KOPT-K1 (cell line): ENCODE data around the gene MAGEA11.
"Not testable (repeated sequence)": the region's sequence is repeated elsewhere in the genome, so short reads cannot be mapped to it uniquely, and the experiment has no call there.

Source experiments
- H3K27ac ChIP-seq: fragments of 200-600 bp; sonication (generic); 2 replicates; pipeline ENCODE4 v1.5.1; 2016; ENCODE audit warnings: antibody characterized with exemption, mild to moderate bottlenecking, low read depth, low read length; ENCODE audit not compliant: poor library complexity, severe bottlenecking
- H3K36me3 ChIP-seq: fragments of 200-600 bp; sonication (generic); 2 replicates; pipeline ENCODE4 v1.5.1; 2017; ENCODE audit warnings: antibody characterized with exemption, mild to moderate bottlenecking, low read length, moderate library complexity; ENCODE audit not compliant: insufficient read depth
- H3K9me3 ChIP-seq: fragments of 200-600 bp; sonication (generic); 2 replicates; pipeline ENCODE4 v1.5.1; 2017; ENCODE audit warnings: antibody characterized with exemption, low read length, mild to moderate bottlenecking; ENCODE audit not compliant: insufficient read depth, poor library complexity, severe bottlenecking

MAGEA11 gene

DNA sequence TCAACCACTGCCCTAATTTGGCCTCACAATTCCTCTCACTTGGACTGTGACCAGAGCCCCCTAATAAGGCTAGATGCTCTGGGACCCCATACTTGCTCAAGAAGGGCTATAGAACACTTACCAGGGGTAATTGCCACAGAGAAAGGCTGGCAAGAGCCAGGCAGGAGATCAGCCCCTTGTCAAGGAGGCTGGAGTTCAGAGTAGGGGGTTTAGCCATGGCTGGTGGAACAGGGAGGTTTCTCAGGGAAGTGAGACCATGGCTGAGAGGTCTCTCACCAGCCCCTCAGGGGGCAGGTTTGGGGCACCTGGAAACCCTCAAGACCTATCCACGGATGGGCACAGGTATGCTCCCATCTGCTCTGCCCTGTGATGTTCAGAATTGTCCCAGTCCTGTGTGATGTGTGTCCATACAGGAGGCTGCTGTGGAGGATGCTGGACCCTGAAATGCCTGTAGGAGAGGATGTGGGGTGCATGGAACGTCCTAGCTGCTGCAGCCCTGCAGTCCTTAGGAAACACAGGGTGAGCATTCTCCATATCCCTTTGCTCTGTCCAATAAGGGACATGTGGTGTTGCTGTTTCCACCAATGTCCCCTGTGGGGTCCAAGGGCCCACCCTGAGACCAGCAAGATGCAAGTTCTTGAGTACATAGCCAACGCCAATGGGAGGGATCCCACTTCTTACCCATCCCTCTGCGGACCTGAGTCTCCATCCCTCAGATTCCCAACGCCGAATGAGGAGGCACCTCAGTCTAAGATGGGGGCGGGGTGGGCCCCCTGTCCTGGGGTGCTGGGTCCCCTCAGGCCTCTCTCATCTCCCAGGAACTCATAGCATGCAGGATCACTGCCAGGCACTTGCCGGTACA lies 45.6 kb downstream of the MAGEA11 start:
- Histone ChIP-seq H3K36me3 (no peaks in the 10 kb centered on the region), H3K9me3 (no peaks in the 10 kb centered on the region), H3K27ac (no peak overlapping the region)

DNA sequence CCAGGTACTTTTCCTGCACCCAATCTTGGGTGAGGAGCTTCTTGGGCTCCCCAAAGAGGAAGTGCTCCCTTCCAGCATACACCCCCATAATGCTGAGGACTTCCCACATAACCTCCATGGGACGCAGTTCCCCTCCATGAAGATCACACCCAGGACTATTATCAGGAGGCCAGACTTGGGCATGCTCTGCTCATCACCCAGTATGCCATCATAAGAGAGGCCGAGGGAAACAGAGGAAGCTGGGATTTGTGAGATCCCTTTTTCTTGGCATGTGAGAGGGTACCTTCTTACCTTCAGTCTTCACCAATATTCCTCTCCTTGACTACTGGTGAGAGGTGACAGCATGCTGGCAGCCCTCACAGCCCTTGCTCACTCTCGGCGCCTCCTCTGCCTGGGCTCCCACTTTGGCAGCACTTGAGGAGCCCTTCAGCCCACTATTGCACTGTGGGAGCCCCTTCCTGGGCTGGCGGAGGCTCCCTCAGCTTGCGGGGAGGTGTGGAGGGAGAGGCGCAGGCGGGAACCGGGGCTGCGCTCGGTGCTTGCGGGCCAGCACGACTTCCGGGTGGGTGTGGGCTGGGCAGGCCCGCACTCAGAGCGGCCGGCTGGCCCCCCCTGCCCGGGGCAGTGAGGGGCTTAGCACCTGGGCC lies 46.3 kb downstream of the MAGEA11 start:
- Histone ChIP-seq H3K36me3 (no peaks in the 10 kb centered on the region), H3K9me3 (no peaks in the 10 kb centered on the region), H3K27ac (no peak overlapping the region)

- H3K27ac ChIP-seq, H3K36me3 ChIP-seq, H3K9me3 ChIP-seq: not testable (repeated sequence)
Observed at GRCh38 chrX:149758715-149759078, 46.8 kb downstream of the MAGEA11 start.

DNA sequence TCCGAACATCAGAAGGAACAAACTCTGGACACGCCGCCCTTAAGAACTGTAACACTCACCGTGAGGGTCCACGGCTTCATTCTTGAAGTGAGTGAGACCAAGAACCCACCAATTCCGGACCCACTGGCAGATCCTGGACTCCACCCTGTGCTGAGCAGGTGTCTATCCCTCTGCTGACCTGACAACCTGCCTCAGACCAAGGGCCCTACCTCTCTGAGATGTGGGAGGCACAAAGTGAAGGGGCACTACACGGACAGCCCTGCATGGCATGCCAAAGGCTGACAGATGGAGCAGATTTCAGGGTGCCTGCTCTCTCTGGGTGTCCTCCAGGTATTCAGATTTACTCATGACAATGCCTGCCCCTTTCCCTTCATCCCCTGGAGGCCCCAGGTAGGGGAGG lies 48.0 kb downstream of the MAGEA11 start:
- Histone ChIP-seq H3K9me3 (no peaks in the 10 kb centered on the region), H3K27ac (no peak overlapping the region), H3K36me3 (no peaks in the 10 kb centered on the region)

GRCh38 chrX:149760965-149761364 lies 49.1 kb downstream of the MAGEA11 start:
- Histone ChIP-seq H3K9me3 (no peaks in the 10 kb centered on the region), H3K36me3 (no peaks in the 10 kb centered on the region), H3K27ac (no peak overlapping the region)

GRCh38 chrX:149761858-149762674 lies 50.2 kb downstream of the MAGEA11 start:
- not testable (repeated sequence) for H3K36me3 ChIP-seq, H3K9me3 ChIP-seq, H3K27ac ChIP-seq

DNA sequence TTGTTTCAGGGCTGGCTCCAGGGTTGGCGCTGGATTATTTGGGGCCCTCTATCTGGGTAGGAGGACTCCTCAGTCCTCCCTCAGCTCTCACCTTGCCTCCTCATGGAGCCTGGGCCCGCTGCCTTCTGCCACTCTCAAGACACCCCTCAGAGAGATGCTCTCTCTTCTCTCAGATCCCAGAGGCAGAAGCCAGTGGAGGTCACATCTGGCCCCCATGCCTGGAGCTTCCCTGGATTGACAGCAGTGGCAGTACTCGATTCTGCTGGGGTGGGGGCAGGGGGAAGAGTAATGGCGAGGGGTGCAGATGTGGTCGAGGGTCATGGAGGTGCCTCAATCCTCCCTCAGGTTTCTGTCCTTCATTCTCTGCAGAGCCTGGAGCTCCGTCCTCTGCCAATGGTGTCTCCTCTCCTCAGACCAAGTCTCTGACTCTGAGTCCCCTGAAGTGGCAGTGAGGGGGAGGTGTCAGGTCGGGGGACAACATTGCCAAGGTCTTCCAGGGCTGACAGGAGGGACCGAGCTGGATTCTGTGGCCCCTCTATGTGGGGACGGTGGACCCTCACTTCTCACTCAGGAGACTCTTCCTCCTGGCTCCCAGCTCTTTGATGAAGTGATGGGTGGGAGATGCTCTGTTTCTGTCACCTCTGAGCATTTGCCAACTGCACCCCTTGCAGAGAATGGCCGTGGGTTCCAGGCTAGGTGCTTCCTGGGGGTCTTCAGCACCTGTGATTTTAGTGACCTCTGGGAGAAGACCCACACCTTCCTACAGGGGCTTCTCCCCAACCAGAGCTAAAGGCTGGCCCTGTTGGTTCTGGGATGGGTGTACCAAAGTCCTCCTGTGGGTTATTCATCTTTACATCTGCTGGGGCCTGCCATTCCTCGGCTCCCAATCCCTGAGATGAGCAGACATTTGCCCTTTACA lies 51.1 kb downstream of the MAGEA11 start:
- no peaks in the 10 kb centered on the region for H3K36me3 ChIP-seq
- H3K27ac ChIP-seq, result no peak overlapping the region
- H3K9me3 ChIP-seq, result no peaks in the 10 kb centered on the region
